ENCODE measurements around the gene SLC35B3. TPM values are rescaled to one million over a fixed set of nuclear protein-coding genes. Genes with fewer than 3 reads are reported as not detected.
"Not testable (repeated sequence)": the region's sequence is repeated elsewhere in the genome, so short reads cannot be mapped to it uniquely, and the experiment has no call there.

Gene SLC35B3
- total RNA-seq, 1 donor from 2014 or later, result 29.5 TPM

DNA sequence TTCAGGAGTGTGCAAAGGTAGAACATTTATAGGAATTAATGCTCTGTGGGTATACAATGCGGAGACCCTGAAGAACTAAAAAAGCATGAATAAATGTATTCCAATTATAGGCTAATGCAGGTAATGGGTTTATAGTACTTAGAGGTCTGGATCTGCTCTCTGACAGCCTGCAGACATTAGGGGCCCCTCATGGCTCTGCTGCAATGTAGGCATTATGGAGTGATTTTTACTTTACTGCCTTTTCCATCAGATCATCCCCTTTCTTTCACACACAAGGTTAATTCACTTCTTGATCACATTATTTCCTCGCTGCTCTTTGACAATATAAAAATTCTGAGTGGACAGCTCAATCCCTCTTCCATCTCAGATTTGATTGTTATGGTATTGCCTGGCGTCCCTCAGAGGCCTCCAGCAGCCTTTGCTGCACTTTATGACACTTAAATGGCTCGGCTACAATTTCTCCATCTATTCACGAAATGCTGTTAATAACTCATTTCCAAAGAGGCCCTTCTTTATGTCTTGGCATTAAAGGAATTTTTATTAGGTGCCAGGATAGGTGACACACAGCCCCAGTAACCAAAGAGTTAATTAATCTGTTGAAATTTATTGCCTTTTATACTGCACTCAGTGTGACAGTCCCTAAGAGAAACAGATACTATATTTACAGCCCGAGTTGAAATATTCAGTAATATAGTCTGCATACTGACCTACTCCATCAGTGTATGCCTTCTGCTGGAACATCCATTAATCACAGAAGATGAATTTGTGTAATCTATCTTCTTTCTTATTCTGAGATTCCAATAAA lies 33.4 kb upstream of the SLC35B3 start:
- no peak for DNase-seq (ENCODE audit: low spot score)
- no peaks in the 10 kb centered on the region for H3K4me1 Mint-ChIP-seq (ENCODE audit: low read depth)

DNA sequence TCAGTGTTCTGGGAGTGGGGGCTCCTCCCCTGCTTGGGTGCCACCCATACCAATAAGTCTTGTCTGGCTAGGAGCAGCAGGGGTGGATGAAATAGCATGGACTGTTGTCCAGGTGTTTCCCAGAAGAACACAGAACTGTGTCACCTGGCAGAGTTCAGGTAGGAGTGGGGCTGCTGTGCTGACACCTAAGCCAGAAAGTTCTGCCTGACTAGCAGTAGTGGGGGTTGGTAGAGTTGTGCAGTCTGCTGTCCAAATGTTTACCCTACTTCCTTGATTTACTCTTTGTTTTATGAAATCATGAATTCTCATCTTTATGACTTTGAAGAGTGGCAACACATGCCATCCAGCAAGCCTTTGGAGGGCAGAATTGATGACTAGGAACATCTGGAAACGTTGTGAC lies 27.3 kb upstream of the SLC35B3 start:
- Mint-ChIP-seq H3K36me3 (ENCODE audit: low read depth) (peaks cover 7% of the 10 kb centered on the region), H3K4me1 (ENCODE audit: low read depth) (no peaks in the 10 kb centered on the region), H3K4me3 (ENCODE audit: unreplicated experiment) (no peak overlapping the region), H3K27me3 (ENCODE audit: low read depth) (no peaks in the 10 kb centered on the region), H3K27ac (ENCODE audit: unreplicated experiment) (no peak overlapping the region), H3K9me3 (ENCODE audit: low read depth) (peaks cover 17% of the 10 kb centered on the region)
- TF ChIP-seq, protein P1, sequence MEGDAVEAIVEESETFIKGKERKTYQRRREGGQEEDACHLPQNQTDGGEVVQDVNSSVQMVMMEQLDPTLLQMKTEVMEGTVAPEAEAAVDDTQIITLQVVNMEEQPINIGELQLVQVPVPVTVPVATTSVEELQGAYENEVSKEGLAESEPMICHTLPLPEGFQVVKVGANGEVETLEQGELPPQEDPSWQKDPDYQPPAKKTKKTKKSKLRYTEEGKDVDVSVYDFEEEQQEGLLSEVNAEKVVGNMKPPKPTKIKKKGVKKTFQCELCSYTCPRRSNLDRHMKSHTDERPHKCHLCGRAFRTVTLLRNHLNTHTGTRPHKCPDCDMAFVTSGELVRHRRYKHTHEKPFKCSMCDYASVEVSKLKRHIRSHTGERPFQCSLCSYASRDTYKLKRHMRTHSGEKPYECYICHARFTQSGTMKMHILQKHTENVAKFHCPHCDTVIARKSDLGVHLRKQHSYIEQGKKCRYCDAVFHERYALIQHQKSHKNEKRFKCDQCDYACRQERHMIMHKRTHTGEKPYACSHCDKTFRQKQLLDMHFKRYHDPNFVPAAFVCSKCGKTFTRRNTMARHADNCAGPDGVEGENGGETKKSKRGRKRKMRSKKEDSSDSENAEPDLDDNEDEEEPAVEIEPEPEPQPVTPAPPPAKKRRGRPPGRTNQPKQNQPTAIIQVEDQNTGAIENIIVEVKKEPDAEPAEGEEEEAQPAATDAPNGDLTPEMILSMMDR (IDR thresholded peaks at IDR 0.05), result no peak
- no peak for DNase-seq (ENCODE audit: low spot score)

More for the DNA sequence above, 33.4 kb upstream of the SLC35B3 start:
- no peaks in the 10 kb centered on the region for H3K9me3 Mint-ChIP-seq (ENCODE audit: low read depth)
- H3K27me3 Mint-ChIP-seq (ENCODE audit: low read depth), result no peaks in the 10 kb centered on the region
- TF ChIP-seq, protein P1 (IDR thresholded peaks at IDR 0.05), result no peak
- H3K27ac Mint-ChIP-seq (ENCODE audit: unreplicated experiment), result no peak overlapping the region
- H3K36me3 Mint-ChIP-seq (ENCODE audit: low read depth), result no peaks in the 10 kb centered on the region
- no peak overlapping the region for H3K4me3 Mint-ChIP-seq (ENCODE audit: unreplicated experiment)

DNA sequence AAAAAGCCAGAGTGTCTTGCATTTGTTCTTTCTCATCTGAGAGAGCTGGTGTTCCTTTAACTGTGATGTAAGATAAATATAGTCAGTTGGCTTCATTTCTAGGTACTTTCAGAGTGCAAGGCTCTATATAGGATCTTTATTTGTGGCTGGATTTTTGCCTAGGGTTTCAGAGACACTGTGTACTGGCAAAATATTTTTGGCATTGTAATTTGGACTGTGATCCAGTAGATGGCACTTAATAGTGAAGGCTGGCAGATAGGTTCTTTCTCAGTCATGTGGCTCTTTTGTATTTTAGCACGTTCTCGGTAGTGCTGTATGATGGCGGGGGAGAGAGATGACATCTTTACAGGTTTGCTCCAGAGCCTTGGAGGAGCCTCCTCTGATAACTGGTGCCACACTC lies 26.8 kb upstream of the SLC35B3 start:
- Mint-ChIP-seq H3K27me3 (ENCODE audit: low read depth) (no peaks in the 10 kb centered on the region), H3K4me1 (ENCODE audit: low read depth) (no peaks in the 10 kb centered on the region), H3K9me3 (ENCODE audit: low read depth) (peaks cover 22% of the 10 kb centered on the region), H3K4me3 (ENCODE audit: unreplicated experiment) (no peak overlapping the region), H3K36me3 (ENCODE audit: low read depth) (peaks cover 7% of the 10 kb centered on the region), H3K27ac (ENCODE audit: unreplicated experiment) (no peak overlapping the region)
- no peak for DNase-seq (ENCODE audit: low spot score)
- TF ChIP-seq, protein P1 (IDR thresholded peaks at IDR 0.05), result no peak

DNA sequence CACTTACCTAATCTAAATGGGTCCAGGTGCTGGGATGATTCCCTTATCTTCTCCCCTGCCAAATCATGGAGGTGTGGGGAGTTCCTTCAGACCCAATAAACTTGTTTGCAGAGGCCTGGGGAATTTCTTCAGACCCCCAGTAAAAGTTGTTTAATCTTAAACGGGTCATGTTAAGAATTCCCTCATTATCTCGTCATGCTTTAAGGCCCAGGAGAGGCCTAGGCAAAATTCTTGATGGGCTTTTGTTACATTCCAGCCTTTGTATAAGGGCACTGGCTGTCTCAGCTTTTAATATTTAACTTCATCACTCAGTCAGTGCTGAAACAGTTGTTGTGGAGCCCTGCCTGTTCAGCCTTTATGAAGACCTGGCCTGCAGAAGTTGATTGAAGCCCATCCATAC lies 11.0 kb upstream of the SLC35B3 start:
- DNase-seq (ENCODE audit: low spot score), result no peak
- H3K4me1 Mint-ChIP-seq (ENCODE audit: low read depth), result no peaks in the 10 kb centered on the region
- H3K27ac Mint-ChIP-seq (ENCODE audit: unreplicated experiment), result no peak overlapping the region
- no peaks in the 10 kb centered on the region for H3K9me3 Mint-ChIP-seq (ENCODE audit: low read depth)
- no peaks in the 10 kb centered on the region for H3K36me3 Mint-ChIP-seq (ENCODE audit: low read depth)
- TF ChIP-seq, protein P1 (IDR thresholded peaks at IDR 0.05), result no peak
- no peak overlapping the region for H3K4me3 Mint-ChIP-seq (ENCODE audit: unreplicated experiment)
- no peaks in the 10 kb centered on the region for H3K27me3 Mint-ChIP-seq (ENCODE audit: low read depth)

DNA sequence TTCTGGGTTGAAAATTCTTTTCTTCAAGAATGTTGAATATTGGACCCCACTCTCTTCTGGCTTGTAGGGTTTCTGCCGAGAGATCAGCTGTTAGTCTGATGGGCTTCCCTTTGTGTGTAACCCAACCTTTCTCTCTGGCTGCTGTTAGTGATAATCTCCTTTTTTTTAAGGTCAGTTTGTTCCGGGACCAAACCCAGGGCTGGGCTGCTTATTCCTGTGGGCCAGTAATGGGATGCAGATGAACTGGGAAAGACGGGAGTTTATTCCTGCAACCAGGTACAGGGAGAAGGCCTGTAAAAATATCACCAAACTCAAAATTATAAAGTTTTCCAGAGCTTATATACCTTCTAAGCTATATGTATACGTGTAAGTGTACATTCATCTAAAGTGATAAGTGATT lies 10.6 kb upstream of the SLC35B3 start:
- not testable (repeated sequence) for H3K4me1 Mint-ChIP-seq (ENCODE audit: low read depth); H3K36me3 Mint-ChIP-seq (ENCODE audit: low read depth); H3K4me3 Mint-ChIP-seq (ENCODE audit: unreplicated experiment); DNase-seq (ENCODE audit: low spot score); H3K27me3 Mint-ChIP-seq (ENCODE audit: low read depth); H3K27ac Mint-ChIP-seq (ENCODE audit: unreplicated experiment); H3K9me3 Mint-ChIP-seq (ENCODE audit: low read depth)

DNA sequence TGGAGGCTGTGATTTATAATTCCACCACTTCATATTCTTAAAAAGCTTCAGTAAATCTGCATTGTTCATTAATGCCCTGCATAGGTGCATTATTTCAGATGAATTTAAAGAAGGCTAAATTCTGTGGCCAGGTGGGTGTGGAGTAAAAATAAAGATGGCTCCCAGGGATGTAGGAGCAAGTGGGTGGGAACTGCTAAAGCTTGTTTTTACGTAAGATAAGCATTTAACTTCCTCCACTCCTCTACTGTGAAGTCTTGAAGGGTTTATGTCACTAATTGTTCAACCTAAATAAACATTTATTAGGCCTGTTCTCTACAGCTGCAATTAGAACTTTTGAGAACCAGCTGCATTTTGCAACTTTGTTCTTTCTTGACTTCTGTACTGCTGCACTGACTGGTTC lies 6.8 kb upstream of the SLC35B3 start:
- DNase-seq (ENCODE audit: low spot score), result no peak
- TF ChIP-seq, protein P1 (IDR thresholded peaks at IDR 0.05), result no peak
- H3K9me3 Mint-ChIP-seq (ENCODE audit: low read depth), result no peaks in the 10 kb centered on the region
- no peak overlapping the region for H3K27ac Mint-ChIP-seq (ENCODE audit: unreplicated experiment)
- no peak overlapping the region for H3K4me3 Mint-ChIP-seq (ENCODE audit: unreplicated experiment)
- no peaks in the 10 kb centered on the region for H3K27me3 Mint-ChIP-seq (ENCODE audit: low read depth)
- no peaks in the 10 kb centered on the region for H3K36me3 Mint-ChIP-seq (ENCODE audit: low read depth)
- H3K4me1 Mint-ChIP-seq (ENCODE audit: low read depth), result no peaks in the 10 kb centered on the region
